ENCODE data around the gene PACS1. TPM values are rescaled to one million over a fixed set of nuclear protein-coding genes. Genes with fewer than 3 reads are reported as not detected.

PACS1 gene
- total RNA-seq, 3 donors from 2014 or later: 14.4 to 44.9 (median 18.9) TPM

DNA sequence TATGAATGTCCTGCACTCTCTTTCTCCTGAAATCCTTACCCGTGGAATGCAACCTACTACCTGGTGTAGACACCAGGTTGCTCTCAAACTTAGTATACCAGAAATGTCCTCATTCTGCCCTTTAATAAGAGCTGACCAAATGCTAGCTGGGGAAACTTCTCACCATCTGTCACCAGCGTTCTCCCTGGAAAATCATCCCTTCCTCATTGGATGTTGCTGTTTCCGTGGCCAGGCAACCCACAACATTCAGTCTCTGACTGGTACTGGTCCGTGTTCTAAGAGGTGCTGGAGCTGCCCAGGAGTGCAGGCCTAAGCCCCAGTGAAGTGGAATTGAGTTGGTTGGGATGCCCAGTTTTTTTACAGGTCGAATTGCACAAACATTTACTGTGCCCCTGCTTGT lies 157.6 kb downstream of the PACS1 start:
- H3K4me1 ChIP-seq (ENCODE audit: low read depth): no peaks in the 10 kb centered on the region

DNA sequence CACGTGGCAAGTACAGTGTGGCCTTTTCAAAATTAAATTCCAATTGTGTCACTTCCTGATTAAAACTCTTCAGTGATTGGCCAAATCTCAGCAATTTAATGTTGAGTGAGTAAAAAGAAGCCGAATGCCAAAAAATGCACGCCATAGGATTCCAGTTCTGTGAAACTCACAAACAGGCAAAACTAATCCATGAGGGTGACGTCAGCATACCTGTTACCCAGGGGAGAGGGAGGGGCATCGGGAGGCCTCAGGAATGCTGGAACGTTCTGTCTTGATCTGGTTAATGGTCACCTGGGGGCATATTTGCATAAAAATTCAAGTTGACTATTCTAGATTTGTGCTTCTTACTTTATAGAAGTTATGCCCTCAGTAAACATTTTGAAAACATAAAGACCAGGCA lies 158.4 kb downstream of the PACS1 start:
- intact Hi-C loops (cut with DNase I, micrococcal nuclease): no loop called here

More for the DNA sequence above, 157.6 kb downstream of the PACS1 start:
- TF ChIP-seq, protein P1, sequence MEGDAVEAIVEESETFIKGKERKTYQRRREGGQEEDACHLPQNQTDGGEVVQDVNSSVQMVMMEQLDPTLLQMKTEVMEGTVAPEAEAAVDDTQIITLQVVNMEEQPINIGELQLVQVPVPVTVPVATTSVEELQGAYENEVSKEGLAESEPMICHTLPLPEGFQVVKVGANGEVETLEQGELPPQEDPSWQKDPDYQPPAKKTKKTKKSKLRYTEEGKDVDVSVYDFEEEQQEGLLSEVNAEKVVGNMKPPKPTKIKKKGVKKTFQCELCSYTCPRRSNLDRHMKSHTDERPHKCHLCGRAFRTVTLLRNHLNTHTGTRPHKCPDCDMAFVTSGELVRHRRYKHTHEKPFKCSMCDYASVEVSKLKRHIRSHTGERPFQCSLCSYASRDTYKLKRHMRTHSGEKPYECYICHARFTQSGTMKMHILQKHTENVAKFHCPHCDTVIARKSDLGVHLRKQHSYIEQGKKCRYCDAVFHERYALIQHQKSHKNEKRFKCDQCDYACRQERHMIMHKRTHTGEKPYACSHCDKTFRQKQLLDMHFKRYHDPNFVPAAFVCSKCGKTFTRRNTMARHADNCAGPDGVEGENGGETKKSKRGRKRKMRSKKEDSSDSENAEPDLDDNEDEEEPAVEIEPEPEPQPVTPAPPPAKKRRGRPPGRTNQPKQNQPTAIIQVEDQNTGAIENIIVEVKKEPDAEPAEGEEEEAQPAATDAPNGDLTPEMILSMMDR (IDR thresholded peaks at IDR 0.05): no peak
- intact Hi-C loops (cut with DNase I, micrococcal nuclease): no loop called here
- Histone ChIP-seq H3K9me3 (no peaks in the 10 kb centered on the region), H3K36me3 (ENCODE audit: low read depth) (no peaks in the 10 kb centered on the region), H3K4me3 (no peak overlapping the region)
- ATAC-seq (no peak), DNase-seq (no peak)

DNA sequence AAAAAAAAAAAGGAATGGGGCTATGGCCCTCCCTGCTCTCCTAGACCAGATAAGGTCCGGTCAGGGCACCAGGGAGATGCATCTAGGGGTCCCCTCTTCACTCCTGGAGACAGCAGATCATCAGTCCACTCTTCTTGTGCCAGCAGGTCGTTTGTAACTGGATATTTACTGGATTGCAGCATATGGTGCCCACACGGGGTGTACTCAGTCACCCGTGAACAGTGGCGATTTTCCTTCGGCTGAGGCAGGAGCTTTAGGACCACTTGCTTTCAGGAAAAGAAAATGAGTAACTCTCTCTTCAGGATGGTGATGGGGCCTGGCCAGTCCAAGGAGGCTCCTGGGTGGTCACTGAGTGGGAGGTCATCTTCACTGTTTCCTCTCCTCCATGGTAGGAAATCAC lies 160.1 kb downstream of the PACS1 start:
- no peaks in the 10 kb centered on the region for H3K4me1 ChIP-seq (ENCODE audit: low read depth)
- no peak overlapping the region for H3K4me3 ChIP-seq
- no peak for DNase-seq
- TF ChIP-seq, protein P1 (IDR thresholded peaks at IDR 0.05): no peak
- intact Hi-C loops (cut with DNase I, micrococcal nuclease): no loop called here
- H3K9me3 ChIP-seq: no peaks in the 10 kb centered on the region
- H3K36me3 ChIP-seq (ENCODE audit: low read depth): no peaks in the 10 kb centered on the region
- no peak for ATAC-seq

More for the DNA sequence above, 158.4 kb downstream of the PACS1 start:
- Histone ChIP-seq H3K36me3 (ENCODE audit: low read depth) (no peaks in the 10 kb centered on the region), H3K4me1 (ENCODE audit: low read depth) (no peaks in the 10 kb centered on the region), H3K9me3 (no peaks in the 10 kb centered on the region), H3K4me3 (no peak overlapping the region)
- no peak for DNase-seq
- TF ChIP-seq, protein P1 (IDR thresholded peaks at IDR 0.05): no peak
- no peak for ATAC-seq

DNA sequence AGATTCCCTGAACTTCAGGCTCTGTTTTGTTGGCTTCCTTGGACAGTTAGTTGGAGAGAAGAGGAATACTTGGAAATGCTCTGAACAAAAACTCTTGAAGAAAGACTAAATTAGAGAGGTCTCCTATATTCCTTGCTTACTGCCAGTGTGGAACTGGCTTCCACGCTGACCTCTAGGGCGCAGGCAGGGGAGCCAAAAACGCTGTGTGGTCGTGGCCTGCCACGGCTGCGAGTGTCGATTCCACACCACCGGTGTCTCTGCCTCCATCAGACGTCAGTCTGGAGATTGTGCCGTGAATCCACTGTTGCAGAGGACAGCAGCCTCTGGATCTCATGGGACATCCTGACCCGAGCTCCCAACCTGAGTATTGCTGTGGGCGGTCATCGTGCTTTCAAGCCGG lies 160.9 kb downstream of the PACS1 start:
- no peaks in the 10 kb centered on the region for H3K9me3 ChIP-seq
- no peaks in the 10 kb centered on the region for H3K36me3 ChIP-seq (ENCODE audit: low read depth)

DNA sequence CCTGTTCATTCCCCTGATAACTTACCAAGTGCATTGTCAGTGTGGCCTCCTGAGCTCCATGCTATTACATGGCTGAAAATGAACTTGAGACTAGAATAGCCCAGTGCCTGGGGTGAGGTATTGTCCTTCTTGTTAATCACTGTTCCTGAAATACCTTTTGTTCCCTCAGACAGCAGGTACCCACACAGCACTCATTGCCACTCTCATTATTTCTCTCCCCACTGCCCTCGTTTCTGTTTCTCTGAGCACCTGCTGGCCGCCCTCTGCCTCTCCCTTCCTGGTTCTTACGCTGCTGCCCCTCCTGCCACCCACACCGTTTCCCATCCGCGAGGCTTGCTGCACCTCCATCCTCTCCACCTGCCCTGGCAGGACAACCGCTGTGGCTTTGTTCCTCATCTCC lies 161.5 kb downstream of the PACS1 start:
- ATAC-seq (no peak), DNase-seq (no peak)
- intact Hi-C loops (cut with DNase I, micrococcal nuclease): no loop called here
- Histone ChIP-seq H3K4me1 (ENCODE audit: low read depth) (no peaks in the 10 kb centered on the region), H3K36me3 (ENCODE audit: low read depth) (no peaks in the 10 kb centered on the region), H3K4me3 (no peak overlapping the region), H3K9me3 (no peaks in the 10 kb centered on the region)
- TF ChIP-seq, protein P1 (IDR thresholded peaks at IDR 0.05): no peak

More for the DNA sequence above, 160.9 kb downstream of the PACS1 start:
- ATAC-seq (no peak), DNase-seq (no peak)
- H3K4me1 ChIP-seq (ENCODE audit: low read depth): no peaks in the 10 kb centered on the region
- H3K4me3 ChIP-seq: no peak overlapping the region
- TF ChIP-seq, protein P1 (IDR thresholded peaks at IDR 0.05): no peak
- intact Hi-C loops (cut with DNase I, micrococcal nuclease): no loop called here

DNA sequence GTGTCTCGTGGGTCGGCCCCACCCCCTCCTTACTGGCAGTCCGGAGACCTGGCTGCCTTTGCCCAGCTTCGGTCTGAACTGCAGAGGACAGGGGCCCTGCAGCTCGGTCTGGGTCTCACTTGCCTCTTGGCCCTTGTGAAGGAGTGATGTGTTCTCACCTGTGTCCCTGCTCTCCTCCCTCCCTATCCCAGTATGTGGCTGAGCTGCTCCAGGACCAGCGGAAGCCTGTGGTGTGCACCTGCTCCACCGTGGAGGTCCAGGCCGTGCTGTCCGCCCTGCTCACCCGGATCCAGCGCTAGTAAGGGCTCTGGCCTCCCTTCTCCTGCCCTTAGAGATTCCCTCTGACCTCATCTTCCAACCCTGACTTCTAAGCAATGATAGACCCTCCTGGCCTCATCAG lies 162.7 kb downstream of the PACS1 start:
- H3K36me3 ChIP-seq (ENCODE audit: low read depth): no peaks in the 10 kb centered on the region
- no peaks in the 10 kb centered on the region for H3K9me3 ChIP-seq
- H3K4me1 ChIP-seq (ENCODE audit: low read depth): no peaks in the 10 kb centered on the region
- intact Hi-C loops (cut with DNase I, micrococcal nuclease): no loop called here
- no peak for DNase-seq
- no peak for ATAC-seq
- TF ChIP-seq, protein P1 (IDR thresholded peaks at IDR 0.05): no peak
- no peak overlapping the region for H3K4me3 ChIP-seq

Data from mucosa of descending colon (tissue), 3 donors.